Type B pancreatic cell (in vitro differentiated cells): ENCODE data around the gene TBC1D16. TPM values are rescaled to one million over a fixed set of nuclear protein-coding genes. Genes with fewer than 3 reads are reported as not detected.
A peak's percentile ranks its signal among the peaks of the same experiment; 100 is the strongest.

Experiments
- DNase-seq: peaks from one replicate; pipeline ENCODE4 v3.0.0; 2021; ENCODE audit warnings: mixed read lengths; ENCODE audit not compliant: unreplicated experiment; ENCODE audit errors: extremely low spot score
- H3K27ac Mint-ChIP-seq: 2 replicates; pipeline ENCODE4 v1.8.0; 2021; ENCODE audit warnings: mild to moderate bottlenecking, mixed read lengths
- H3K27me3 Mint-ChIP-seq: 2 replicates; pipeline ENCODE4 v1.8.0; 2021; ENCODE audit warnings: mixed read lengths
- H3K36me3 Mint-ChIP-seq: 2 replicates; pipeline ENCODE4 v1.8.0; 2021; ENCODE audit warnings: mixed read lengths
- H3K4me1 Mint-ChIP-seq: one replicate; pipeline ENCODE4 v1.8.0; 2021; ENCODE audit warnings: mixed read lengths; ENCODE audit not compliant: unreplicated experiment
- H3K4me3 Mint-ChIP-seq: 2 replicates; pipeline ENCODE4 v1.8.0; 2021; ENCODE audit warnings: mild to moderate bottlenecking, mixed read lengths
- H3K9me3 Mint-ChIP-seq: 2 replicates; pipeline ENCODE4 v1.8.0; 2021; ENCODE audit warnings: mixed read lengths
- CTCF ChIP-seq: fragments of 200-600 bp; sonication (generic); conservative IDR thresholded peaks from 2 replicates; pipeline ENCODE4 v1.5.0; 2021; ENCODE audit warnings: antibody characterized with exemption, mild to moderate bottlenecking
- total RNA-seq: library from RNA; stranded (reverse); gene quantifications from 2 replicates; pipeline ENCODE4 v1.2.1, GENCODE V29; 2021; ENCODE audit warnings: low replicate concordance

The TBC1D16 gene
- total RNA-seq, 1 donor from 2014 or later: 71.9 TPM

GRCh38 chr17:80006811-80007752 lies 28.6 kb downstream of the TBC1D16 start:
- no peak for TF ChIP-seq CTCF
- Mint-ChIP-seq H3K36me3 (no peaks in the 10 kb centered on the region), H3K4me3 (no peak overlapping the region), H3K4me1 (peaks cover 5% of the 10 kb centered on the region), H3K27me3 (no peaks in the 10 kb centered on the region), H3K9me3 (no peaks in the 10 kb centered on the region), H3K27ac (peak overlapping the region; percentile 26)
- DNase-seq: no peak

GRCh38 chr17:80006339-80006720 lies 29.3 kb downstream of the TBC1D16 start:
- Mint-ChIP-seq H3K4me1 (peaks cover 5% of the 10 kb centered on the region), H3K36me3 (no peaks in the 10 kb centered on the region), H3K9me3 (no peaks in the 10 kb centered on the region), H3K27ac (no peak overlapping the region), H3K27me3 (no peaks in the 10 kb centered on the region), H3K4me3 (peak overlapping the region; percentile 81)
- TF ChIP-seq CTCF: no peak
- DNase-seq: no peak

DNA sequence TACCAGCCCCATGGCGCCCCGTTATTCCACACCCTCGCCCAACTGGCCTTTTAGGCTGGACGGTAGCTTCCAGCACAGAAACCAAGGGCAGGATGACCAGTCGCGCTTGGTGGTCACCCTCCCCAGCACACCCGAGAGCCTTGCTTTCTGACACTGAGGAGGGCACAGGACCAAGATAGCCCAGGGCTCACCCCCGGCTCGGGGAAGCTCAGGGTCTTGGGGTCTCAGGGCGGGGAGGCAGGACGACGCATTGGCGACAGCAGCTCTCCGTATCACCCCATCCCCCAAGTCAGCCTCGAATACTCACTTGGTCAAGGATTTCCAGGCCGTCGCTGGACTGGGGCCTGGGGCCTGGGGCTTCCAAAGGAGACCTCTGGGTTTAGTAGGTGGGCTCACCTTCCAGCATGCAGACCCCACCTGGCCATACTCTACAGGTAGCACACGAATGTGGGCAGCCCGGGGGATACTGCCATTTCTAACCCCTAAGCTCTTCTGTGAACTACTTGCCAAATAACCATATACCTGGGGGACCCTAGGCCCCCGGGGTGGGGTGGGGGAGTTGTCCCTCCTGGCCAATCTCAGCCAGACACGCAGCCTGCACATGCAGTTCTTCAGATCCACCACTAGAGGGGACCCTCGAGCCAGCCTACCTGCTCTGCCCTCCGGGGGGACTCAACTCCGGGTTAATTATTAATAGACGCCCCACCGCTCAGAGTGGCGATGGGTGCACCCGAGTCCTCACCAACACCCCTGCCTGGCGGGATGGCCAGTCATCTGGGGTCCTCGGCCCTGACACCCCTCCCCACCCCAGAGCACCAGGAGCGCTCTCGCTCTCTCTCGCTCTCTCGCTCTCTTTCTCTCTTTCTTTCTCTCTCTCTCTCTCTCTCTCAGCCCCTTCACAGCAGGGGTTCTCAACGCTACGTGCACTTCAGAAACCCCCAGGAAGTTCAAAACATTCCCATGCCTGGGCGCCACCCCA lies 30.0 kb downstream of the TBC1D16 start:
- H3K36me3 Mint-ChIP-seq: no peaks in the 10 kb centered on the region
- H3K4me3 Mint-ChIP-seq: peak overlapping the region; percentile 81
- no peaks in the 10 kb centered on the region for H3K9me3 Mint-ChIP-seq
- no peak overlapping the region for H3K27ac Mint-ChIP-seq
- H3K27me3 Mint-ChIP-seq: no peaks in the 10 kb centered on the region
- H3K4me1 Mint-ChIP-seq: peaks cover 5% of the 10 kb centered on the region
- DNase-seq: no peak
- peak; percentile 94 for TF ChIP-seq CTCF

- Mint-ChIP-seq H3K36me3 (peaks cover 3% of the 10 kb centered on the region), H3K4me3 (no peak overlapping the region), H3K4me1 (peaks cover 5% of the 10 kb centered on the region), H3K9me3 (no peaks in the 10 kb centered on the region), H3K27ac (no peak overlapping the region), H3K27me3 (no peaks in the 10 kb centered on the region)
- DNase-seq: no peak
- TF ChIP-seq CTCF: no peak
Observed at GRCh38 chr17:80003969-80004368, 31.7 kb downstream of the TBC1D16 start.

GRCh38 chr17:80002690-80003490 lies 32.8 kb downstream of the TBC1D16 start:
- no peak for DNase-seq
- H3K27ac Mint-ChIP-seq: peak overlapping the region; percentile 46
- peaks cover 3% of the 10 kb centered on the region for H3K36me3 Mint-ChIP-seq
- peaks cover 5% of the 10 kb centered on the region for H3K4me1 Mint-ChIP-seq
- H3K9me3 Mint-ChIP-seq: no peaks in the 10 kb centered on the region
- no peak for TF ChIP-seq CTCF
- no peaks in the 10 kb centered on the region for H3K27me3 Mint-ChIP-seq
- peak overlapping the region; percentile 28 for H3K4me3 Mint-ChIP-seq
